ENCODE results near the gene NFKBIL1. TPM values are rescaled to one million over a fixed set of nuclear protein-coding genes. Genes with fewer than 3 reads are reported as not detected.

NFKBIL1 gene
- total and polyA plus RNA-seq, 9 of the 15 experiments (the other 6 are each of a cell fraction or from before 2014, with no cell fraction given): 0.49 to 33.1 (median 7.6) TPM

DNA sequence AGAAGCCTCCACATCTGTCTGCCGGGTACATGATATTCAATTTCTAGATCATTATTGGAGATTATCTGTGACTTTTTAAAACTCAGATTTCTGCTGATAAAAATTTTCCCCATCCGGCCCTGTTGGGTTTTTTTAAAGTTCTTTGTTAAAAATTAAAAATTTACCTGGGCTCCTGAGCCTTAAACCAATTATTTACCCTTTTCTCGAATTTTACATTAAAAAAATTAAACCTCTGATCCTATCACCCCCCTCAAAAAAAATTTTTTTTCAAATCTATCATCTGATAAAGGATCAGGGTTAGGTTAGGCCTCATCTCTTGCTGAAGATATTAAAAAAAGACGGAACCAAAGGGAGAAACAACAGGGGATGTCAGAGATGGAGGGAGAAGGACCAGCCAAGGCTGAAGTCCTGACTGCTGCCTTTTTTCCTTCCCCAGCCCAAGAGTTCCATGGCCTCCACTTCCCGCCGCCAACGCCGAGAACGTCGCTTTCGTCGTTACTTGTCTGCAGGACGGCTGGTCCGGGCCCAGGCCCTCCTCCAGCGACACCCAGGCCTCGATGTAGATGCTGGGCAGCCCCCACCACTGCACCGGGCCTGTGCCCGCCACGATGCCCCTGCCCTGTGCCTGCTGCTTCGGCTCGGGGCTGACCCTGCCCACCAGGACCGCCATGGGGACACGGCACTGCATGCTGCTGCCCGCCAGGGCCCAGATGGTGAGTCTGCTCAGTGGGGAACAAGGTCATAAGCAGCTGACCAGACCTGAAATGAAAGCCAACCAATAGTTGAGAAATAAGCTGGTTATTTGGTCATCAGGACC, 527 bp downstream of the NFKBIL1 start (continued):
- TF ChIP-seq, protein P1, sequence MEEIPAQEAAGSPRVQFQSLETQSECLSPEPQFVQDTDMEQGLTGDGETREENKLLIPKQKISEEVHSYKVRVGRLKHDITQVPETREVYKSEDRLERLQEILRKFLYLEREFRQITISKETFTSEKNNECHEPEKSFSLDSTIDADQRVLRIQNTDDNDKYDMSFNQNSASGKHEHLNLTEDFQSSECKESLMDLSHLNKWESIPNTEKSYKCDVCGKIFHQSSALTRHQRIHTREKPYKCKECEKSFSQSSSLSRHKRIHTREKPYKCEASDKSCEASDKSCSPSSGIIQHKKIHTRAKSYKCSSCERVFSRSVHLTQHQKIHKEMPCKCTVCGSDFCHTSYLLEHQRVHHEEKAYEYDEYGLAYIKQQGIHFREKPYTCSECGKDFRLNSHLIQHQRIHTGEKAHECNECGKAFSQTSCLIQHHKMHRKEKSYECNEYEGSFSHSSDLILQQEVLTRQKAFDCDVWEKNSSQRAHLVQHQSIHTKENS (CRISPR knock-in tag; IDR thresholded peaks at IDR 0.05): no peak
- no peak for TF ChIP-seq TAF9B (IDR thresholded peaks at IDR 0.05; ENCODE audit: partially characterized antibody)
- TF ChIP-seq, protein P2, sequence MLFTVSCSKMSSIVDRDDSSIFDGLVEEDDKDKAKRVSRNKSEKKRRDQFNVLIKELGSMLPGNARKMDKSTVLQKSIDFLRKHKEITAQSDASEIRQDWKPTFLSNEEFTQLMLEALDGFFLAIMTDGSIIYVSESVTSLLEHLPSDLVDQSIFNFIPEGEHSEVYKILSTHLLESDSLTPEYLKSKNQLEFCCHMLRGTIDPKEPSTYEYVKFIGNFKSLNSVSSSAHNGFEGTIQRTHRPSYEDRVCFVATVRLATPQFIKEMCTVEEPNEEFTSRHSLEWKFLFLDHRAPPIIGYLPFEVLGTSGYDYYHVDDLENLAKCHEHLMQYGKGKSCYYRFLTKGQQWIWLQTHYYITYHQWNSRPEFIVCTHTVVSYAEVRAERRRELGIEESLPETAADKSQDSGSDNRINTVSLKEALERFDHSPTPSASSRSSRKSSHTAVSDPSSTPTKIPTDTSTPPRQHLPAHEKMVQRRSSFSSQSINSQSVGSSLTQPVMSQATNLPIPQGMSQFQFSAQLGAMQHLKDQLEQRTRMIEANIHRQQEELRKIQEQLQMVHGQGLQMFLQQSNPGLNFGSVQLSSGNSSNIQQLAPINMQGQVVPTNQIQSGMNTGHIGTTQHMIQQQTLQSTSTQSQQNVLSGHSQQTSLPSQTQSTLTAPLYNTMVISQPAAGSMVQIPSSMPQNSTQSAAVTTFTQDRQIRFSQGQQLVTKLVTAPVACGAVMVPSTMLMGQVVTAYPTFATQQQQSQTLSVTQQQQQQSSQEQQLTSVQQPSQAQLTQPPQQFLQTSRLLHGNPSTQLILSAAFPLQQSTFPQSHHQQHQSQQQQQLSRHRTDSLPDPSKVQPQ (CRISPR knock-in tag; IDR thresholded peaks at IDR 0.05; ENCODE audit: borderline replicate concordance): no peak
- no peak for TF ChIP-seq BRCA1 (IDR thresholded peaks at IDR 0.05)
- 0 out of 2 replicates have a peak, but pooled peaks have one; percentile 75 for TF ChIP-seq BRCA1 (CRISPR knock-in tag; IDR thresholded peaks at IDR 0.05)
- TF ChIP-seq, protein P3, sequence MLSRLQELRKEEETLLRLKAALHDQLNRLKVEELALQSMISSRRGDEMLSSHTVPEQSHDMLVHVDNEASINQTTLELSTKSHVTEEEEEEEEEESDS (CRISPR knock-in tag; IDR thresholded peaks at IDR 0.05): no peak
- peak; percentile 89 for TF ChIP-seq POLR2H (tag; IDR thresholded peaks at IDR 0.05; ENCODE audit: low read depth)
- TF ChIP-seq, protein P4, sequence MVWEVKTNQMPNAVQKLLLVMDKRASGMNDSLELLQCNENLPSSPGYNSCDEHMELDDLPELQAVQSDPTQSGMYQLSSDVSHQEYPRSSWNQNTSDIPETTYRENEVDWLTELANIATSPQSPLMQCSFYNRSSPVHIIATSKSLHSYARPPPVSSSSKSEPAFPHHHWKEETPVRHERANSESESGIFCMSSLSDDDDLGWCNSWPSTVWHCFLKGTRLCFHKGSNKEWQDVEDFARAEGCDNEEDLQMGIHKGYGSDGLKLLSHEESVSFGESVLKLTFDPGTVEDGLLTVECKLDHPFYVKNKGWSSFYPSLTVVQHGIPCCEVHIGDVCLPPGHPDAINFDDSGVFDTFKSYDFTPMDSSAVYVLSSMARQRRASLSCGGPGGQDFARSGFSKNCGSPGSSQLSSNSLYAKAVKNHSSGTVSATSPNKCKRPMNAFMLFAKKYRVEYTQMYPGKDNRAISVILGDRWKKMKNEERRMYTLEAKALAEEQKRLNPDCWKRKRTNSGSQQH (CRISPR knock-in tag; IDR thresholded peaks at IDR 0.05): no peak
- TF ChIP-seq ZNF282 (CRISPR knock-in tag; IDR thresholded peaks at IDR 0.05): no peak
- TF ChIP-seq ZZZ3 (IDR thresholded peaks at IDR 0.05): 0 out of 2 replicates have a peak, but pooled peaks have one; percentile 5
- TF ChIP-seq, protein P5, sequence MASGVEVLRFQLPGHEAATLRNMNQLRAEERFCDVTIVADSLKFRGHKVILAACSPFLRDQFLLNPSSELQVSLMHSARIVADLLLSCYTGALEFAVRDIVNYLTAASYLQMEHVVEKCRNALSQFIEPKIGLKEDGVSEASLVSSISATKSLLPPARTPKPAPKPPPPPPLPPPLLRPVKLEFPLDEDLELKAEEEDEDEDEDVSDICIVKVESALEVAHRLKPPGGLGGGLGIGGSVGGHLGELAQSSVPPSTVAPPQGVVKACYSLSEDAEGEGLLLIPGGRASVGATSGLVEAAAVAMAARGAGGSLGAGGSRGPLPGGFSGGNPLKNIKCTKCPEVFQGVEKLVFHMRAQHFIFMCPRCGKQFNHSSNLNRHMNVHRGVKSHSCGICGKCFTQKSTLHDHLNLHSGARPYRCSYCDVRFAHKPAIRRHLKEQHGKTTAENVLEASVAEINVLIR (CRISPR knock-in tag; IDR thresholded peaks at IDR 0.05): no peak
- TF ChIP-seq CXXC5 (CRISPR knock-in tag; IDR thresholded peaks at IDR 0.05): peak; percentile 44
- TF ChIP-seq GATAD2B (IDR thresholded peaks at IDR 0.05; ENCODE audit: borderline replicate concordance): no peak
- TF ChIP-seq, protein P6, sequence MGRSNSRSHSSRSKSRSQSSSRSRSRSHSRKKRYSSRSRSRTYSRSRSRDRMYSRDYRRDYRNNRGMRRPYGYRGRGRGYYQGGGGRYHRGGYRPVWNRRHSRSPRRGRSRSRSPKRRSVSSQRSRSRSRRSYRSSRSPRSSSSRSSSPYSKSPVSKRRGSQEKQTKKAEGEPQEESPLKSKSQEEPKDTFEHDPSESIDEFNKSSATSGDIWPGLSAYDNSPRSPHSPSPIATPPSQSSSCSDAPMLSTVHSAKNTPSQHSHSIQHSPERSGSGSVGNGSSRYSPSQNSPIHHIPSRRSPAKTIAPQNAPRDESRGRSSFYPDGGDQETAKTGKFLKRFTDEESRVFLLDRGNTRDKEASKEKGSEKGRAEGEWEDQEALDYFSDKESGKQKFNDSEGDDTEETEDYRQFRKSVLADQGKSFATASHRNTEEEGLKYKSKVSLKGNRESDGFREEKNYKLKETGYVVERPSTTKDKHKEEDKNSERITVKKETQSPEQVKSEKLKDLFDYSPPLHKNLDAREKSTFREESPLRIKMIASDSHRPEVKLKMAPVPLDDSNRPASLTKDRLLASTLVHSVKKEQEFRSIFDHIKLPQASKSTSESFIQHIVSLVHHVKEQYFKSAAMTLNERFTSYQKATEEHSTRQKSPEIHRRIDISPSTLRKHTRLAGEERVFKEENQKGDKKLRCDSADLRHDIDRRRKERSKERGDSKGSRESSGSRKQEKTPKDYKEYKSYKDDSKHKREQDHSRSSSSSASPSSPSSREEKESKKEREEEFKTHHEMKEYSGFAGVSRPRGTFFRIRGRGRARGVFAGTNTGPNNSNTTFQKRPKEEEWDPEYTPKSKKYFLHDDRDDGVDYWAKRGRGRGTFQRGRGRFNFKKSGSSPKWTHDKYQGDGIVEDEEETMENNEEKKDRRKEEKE (IDR thresholded peaks at IDR 0.05; ENCODE audit: borderline replicate concordance in 1 of 2, control insufficient read depth in 1 of 2, low read depth in 2 of 2, low read length in 1 of 2): no peak
- no peak for TF ChIP-seq NUFIP1 (IDR thresholded peaks at IDR 0.05; ENCODE audit: partially characterized antibody)
- TF ChIP-seq ZBTB1 (CRISPR knock-in tag; IDR thresholded peaks at IDR 0.05; ENCODE audit: borderline replicate concordance, low read depth): peak; percentile 38; the same call in 1 of the 2 replicates
- peak; percentile 35; the same call in 1 of the 2 replicates for TF ChIP-seq CREM (IDR thresholded peaks at IDR 0.05; ENCODE audit: low read depth)
